ENCODE measurements around the gene ARFIP1. TPM values are rescaled to one million over a fixed set of nuclear protein-coding genes. Genes with fewer than 3 reads are reported as not detected.

The ARFIP1 gene
- total RNA-seq, 3 donors from 2014 or later, result 41.9 to 81.4 (median 50.1) TPM

DNA sequence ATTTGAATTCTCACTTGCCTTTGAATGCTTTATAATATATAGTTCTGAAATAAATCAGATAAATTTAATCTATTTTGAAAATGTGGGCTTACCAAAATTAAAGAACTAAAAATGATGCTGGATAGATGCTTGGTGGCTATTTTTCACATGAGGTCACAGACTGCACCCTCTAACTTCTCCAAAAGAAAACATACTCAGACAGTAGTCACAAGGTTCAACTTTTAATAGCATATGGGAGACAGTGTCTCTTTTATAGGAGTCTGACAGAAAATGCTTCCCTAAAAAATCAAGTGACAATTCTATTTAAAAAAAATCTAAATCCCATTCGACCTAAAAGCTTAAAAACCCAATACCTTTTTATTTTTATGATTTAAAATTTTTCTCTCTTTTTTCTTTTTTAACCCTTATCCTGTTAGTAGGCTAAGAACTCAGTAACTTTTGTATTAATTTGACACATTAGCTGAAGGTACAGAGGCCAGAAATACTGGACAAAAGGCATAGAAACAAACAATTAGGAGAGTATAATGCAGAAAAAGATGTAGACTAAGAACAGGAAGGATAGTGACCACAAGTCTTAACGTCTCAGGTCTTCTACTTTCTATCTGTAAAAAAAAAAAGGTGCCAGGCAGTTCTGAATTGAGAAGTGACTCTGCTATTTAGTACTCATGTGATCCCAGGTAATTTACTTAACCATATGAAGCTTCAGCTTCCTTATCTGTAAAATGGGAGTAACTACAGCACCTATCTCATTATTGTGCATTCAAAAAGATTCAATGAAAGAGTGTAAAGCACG, 7.8 kb upstream of the ARFIP1 start:
- TF ChIP-seq, protein P1, sequence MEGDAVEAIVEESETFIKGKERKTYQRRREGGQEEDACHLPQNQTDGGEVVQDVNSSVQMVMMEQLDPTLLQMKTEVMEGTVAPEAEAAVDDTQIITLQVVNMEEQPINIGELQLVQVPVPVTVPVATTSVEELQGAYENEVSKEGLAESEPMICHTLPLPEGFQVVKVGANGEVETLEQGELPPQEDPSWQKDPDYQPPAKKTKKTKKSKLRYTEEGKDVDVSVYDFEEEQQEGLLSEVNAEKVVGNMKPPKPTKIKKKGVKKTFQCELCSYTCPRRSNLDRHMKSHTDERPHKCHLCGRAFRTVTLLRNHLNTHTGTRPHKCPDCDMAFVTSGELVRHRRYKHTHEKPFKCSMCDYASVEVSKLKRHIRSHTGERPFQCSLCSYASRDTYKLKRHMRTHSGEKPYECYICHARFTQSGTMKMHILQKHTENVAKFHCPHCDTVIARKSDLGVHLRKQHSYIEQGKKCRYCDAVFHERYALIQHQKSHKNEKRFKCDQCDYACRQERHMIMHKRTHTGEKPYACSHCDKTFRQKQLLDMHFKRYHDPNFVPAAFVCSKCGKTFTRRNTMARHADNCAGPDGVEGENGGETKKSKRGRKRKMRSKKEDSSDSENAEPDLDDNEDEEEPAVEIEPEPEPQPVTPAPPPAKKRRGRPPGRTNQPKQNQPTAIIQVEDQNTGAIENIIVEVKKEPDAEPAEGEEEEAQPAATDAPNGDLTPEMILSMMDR (IDR thresholded peaks at IDR 0.05), result no peak
- H3K36me3 ChIP-seq (ENCODE audit: low read depth), result no peaks in the 10 kb centered on the region

DNA sequence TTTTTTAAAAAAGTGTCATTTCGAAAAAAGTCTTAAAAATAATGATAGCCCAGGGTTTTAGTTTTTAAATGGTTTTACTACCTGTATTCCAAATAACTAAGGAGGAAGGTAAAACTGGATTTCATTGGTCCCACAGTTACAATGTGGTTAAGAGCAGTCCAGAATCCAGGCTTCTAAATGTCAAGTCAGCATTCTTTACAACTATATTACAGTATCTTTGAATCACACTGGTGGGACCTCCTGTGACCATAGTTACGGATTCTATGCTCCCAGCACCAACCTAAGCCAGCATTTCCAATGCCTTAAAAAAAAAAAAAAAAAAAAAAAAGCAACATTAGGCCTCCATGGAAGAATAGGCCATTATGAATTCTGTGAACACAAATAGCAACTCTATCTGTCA, 6.4 kb upstream of the ARFIP1 start:
- intact Hi-C loops (cut with DNase I, micrococcal nuclease), result no loop called here
- DNase-seq (no peak), ATAC-seq (no peak)
- Histone ChIP-seq H3K4me3 (no peak overlapping the region), H3K36me3 (ENCODE audit: low read depth) (no peaks in the 10 kb centered on the region), H3K9me3 (no peaks in the 10 kb centered on the region), H3K4me1 (ENCODE audit: low read depth) (no peaks in the 10 kb centered on the region)
- TF ChIP-seq, protein P1 (IDR thresholded peaks at IDR 0.05), result no peak

More for the DNA sequence above, 7.8 kb upstream of the ARFIP1 start:
- Histone ChIP-seq H3K4me3 (no peak overlapping the region), H3K9me3 (no peaks in the 10 kb centered on the region), H3K4me1 (ENCODE audit: low read depth) (no peaks in the 10 kb centered on the region)
- intact Hi-C loops (cut with DNase I, micrococcal nuclease), result no loop called here
- DNase-seq (no peak), ATAC-seq (no peak)

DNA sequence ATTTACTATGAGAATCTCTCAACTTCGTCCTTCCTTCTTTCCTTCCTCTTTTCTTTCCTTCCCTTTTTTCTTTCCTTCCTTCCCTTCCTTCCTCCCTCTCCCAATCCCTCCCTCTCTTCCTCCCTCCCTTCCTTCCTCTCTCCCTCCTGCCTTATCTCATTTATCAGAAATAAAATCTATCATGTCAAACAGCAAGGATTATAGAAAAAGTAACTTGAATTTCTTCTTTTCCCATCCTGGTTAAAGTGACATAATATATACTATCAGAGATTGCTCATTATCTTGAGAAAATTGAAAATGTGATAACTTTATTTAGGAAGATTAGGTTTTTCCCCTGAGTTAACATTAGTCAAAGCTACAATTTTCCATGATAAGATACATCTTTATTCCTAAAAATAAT, 5.8 kb upstream of the ARFIP1 start:
- no peak for DNase-seq
- Histone ChIP-seq H3K36me3 (ENCODE audit: low read depth) (no peaks in the 10 kb centered on the region), H3K9me3 (no peaks in the 10 kb centered on the region), H3K4me3 (no peak overlapping the region), H3K4me1 (ENCODE audit: low read depth) (peaks cover 3% of the 10 kb centered on the region)
- no peak for ATAC-seq
- intact Hi-C loops (cut with DNase I, micrococcal nuclease), result no loop called here
- TF ChIP-seq, protein P1 (IDR thresholded peaks at IDR 0.05), result no peak

DNA sequence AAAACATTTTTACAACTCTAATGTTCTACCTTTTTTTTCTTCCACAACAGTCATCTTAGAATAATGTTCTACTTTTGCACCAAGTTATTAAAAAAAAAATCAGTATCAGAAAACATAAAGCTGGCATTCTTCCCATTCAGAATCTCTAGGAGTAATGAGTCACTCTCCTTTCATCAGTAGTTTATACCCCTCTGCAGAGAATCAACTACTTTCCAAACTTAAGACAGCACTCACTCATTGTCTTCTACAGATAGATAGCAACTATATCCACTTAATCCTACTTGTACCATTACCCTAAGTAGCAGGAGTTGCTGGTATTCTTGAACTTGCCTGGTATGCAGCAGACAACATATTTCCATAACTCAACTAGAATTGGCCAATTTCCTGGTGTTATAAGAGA, 3.4 kb upstream of the ARFIP1 start:
- TF ChIP-seq, protein P1 (IDR thresholded peaks at IDR 0.05), result no peak
- Histone ChIP-seq H3K4me3 (no peak overlapping the region), H3K4me1 (ENCODE audit: low read depth) (peaks cover 10% of the 10 kb centered on the region), H3K9me3 (no peaks in the 10 kb centered on the region), H3K36me3 (ENCODE audit: low read depth) (no peaks in the 10 kb centered on the region)
- DNase-seq (no peak), ATAC-seq (no peak)
- intact Hi-C loops (cut with DNase I, micrococcal nuclease), result no loop called here

DNA sequence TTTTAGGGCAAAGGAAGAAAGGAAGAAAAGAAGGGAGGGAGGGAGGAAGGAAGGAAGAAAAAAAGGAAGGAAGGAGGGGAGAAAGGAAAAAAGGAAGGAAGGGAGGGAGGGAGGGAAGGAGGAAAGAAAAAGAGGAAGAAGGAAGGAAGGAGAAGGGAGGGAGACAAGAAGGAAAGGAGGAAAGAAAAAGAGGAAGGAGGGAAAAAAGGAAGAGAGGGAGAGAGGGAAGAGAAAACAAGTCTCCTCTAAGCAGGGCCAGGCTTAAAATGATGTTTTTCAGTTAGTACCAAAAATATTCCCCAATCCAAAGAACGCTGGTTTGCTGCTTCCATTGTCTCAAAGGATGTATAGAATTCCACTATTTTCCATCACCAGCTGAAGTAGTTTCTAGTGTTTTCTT, 2.3 kb upstream of the ARFIP1 start:
- ATAC-seq (no peak), DNase-seq (no peak)
- H3K4me3 ChIP-seq, result no peak overlapping the region
- no peaks in the 10 kb centered on the region for H3K36me3 ChIP-seq (ENCODE audit: low read depth)
- H3K4me1 ChIP-seq (ENCODE audit: low read depth), result peaks cover 16% of the 10 kb centered on the region
- H3K9me3 ChIP-seq, result no peaks in the 10 kb centered on the region
- TF ChIP-seq, protein P1 (IDR thresholded peaks at IDR 0.05), result no peak
- intact Hi-C loops (cut with DNase I, micrococcal nuclease), result no loop called here
